ENCODE data around the gene RNF175. TPM values are rescaled to one million over a fixed set of nuclear protein-coding genes. Genes with fewer than 3 reads are reported as not detected.

Gene RNF175
- total RNA-seq, 1 donor from 2014 or later = not detected

DNA sequence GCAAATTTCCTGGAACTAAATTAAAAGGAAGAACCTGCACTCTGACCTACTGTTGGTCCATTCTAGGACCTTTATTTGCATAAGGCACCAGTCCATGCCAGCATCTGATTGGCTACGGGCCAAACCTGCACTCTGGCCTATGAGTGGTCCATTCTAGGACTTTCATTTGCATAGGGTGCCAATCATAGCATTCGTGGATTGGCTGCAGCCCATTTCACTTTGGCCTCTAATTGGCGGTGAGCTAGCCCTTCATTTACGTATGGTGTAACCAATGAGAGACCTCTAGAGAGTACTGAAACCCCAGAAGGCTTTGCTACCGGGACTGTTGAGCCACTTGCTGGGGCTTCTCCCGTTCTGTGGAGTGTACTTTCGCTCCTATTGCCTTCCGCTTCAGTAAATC, 6.1 kb upstream of the RNF175 start:
- Histone ChIP-seq H3K9me3 (no peaks in the 10 kb centered on the region), H3K27me3 (no peaks in the 10 kb centered on the region), H3K4me3 (no peak overlapping the region), H3K36me3 (no peaks in the 10 kb centered on the region), H3K27ac (no peak overlapping the region), H3K4me1 (no peaks in the 10 kb centered on the region)
- DNase-seq (ENCODE audit: low spot score in 2 of 2) = no peak
- TF ChIP-seq CTCF (IDR thresholded peaks at IDR 0.05) = no peak
- intact Hi-C loops (cut with DNase I) = no loop called here

- no peak for DNase-seq (ENCODE audit: low spot score in 2 of 2)
- H3K27ac ChIP-seq = no peak overlapping the region
- TF ChIP-seq CTCF (IDR thresholded peaks at IDR 0.05) = no peak
- H3K4me1 ChIP-seq = no peaks in the 10 kb centered on the region
- H3K4me3 ChIP-seq = no peak overlapping the region
- no peaks in the 10 kb centered on the region for H3K36me3 ChIP-seq
- intact Hi-C loops (cut with DNase I) = no loop called here
- H3K27me3 ChIP-seq = no peaks in the 10 kb centered on the region
- H3K9me3 ChIP-seq = no peaks in the 10 kb centered on the region
Observed at GRCh38 chr4:153764601-153765368, 5.0 kb upstream of the RNF175 start.

DNA sequence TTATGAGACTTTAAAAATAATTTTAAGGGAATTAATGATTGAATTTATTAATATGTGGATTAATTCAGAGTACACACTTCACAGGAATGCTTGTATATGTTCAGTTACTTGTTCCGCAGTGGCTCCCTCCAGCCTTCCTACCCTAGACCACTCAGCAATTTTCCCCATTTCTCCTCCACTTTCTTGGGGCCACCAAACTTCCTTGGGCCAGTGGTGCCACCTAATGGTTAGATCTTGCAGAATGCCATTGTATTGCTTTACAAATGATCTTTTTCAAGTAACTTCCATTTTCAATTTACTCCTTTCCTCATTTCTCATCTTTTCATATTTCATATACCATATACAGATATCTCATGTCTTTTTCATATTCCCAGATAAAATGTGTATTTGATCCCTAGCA, 3.6 kb upstream of the RNF175 start:
- intact Hi-C loops (cut with DNase I) = no loop called here
- no peak overlapping the region for H3K27ac ChIP-seq
- H3K4me1 ChIP-seq = no peaks in the 10 kb centered on the region
- H3K36me3 ChIP-seq = no peaks in the 10 kb centered on the region
- no peak overlapping the region for H3K4me3 ChIP-seq
- H3K9me3 ChIP-seq = no peaks in the 10 kb centered on the region
- no peak for TF ChIP-seq CTCF (IDR thresholded peaks at IDR 0.05)
- no peaks in the 10 kb centered on the region for H3K27me3 ChIP-seq
- DNase-seq (ENCODE audit: low spot score in 2 of 2) = no peak

- Histone ChIP-seq H3K9me3 (peaks cover 0 to 3% of the 10 kb centered on the region in 2 donors), H3K36me3 (no peaks in the 10 kb centered on the region), H3K27ac (no peak overlapping the region), H3K27me3 (no peaks in the 10 kb centered on the region), H3K4me1 (no peaks in the 10 kb centered on the region), H3K4me3 (peak overlapping the region; percentile 61 to 72)
- TF ChIP-seq CTCF (IDR thresholded peaks at IDR 0.05) = no peak
- DNase-seq (ENCODE audit: low spot score in 2 of 2) = no peak
- intact Hi-C loops (cut with DNase I) = loop anchor here (10.0 kb wide), 1 partner anchor 614 kb away; no protein-coding TSS in a partner anchor
Observed at GRCh38 chr4:153758688-153759406, 977 bp downstream of the RNF175 start.

DNA sequence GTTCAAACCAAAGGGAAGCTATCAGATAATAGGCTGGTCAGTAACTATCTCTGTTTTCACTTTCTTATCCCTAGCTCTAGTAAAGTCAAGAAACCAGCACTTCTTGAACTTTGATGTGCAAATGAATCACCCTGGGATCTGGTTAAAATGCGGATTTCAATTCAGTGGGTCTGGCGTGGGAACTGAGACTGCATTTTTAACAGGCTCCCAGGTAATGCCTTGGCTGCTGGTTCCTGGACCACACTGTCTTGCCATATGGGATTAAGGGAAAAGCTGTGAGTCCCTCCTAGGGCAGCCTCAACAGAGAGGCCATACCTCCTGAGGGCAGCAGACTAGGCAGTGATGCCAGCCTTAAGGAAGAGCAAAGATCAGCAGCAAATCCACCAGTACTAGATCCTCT, 1.7 kb downstream of the RNF175 start:
- no peak for DNase-seq (ENCODE audit: low spot score in 2 of 2)
- no peak for TF ChIP-seq CTCF (IDR thresholded peaks at IDR 0.05)
- no peaks in the 10 kb centered on the region for H3K4me1 ChIP-seq
- no peaks in the 10 kb centered on the region for H3K27me3 ChIP-seq
- intact Hi-C loops (cut with DNase I) = loop anchor here (10.0 kb wide), 1 partner anchor 613 kb away; no protein-coding TSS in a partner anchor
- H3K9me3 ChIP-seq = peaks cover 0 to 3% of the 10 kb centered on the region in 2 donors
- H3K36me3 ChIP-seq = no peaks in the 10 kb centered on the region
- H3K4me3 ChIP-seq = no peak overlapping the region
- H3K27ac ChIP-seq = no peak overlapping the region

All from ascending aorta (tissue), 2 donors.